MCF 10A (cell line): ENCODE measurements around the gene TMEM185B. TPM values are rescaled to one million over a fixed set of nuclear protein-coding genes. Genes with fewer than 3 reads are reported as not detected.

ENCODE experiments used
- BruUV-seq: library from RNA; stranded (reverse); fragments of 400-500 nt; replicated peaks from 2 replicates; lab custom pipeline; 2021; lab: Mats Ljungman, UMichigan
- CTCF ChIA-PET: fragments of 300-600 bp; sonication (Branson Sonifier 250); formaldehyde crosslinking; extraction: SDS; loops from one replicate; lab custom pipeline; 2021; ENCODE audit warnings: antibody characterized with exemption, inconsistent platforms; lab: Yijun Ruan, JAX
- POLR2A ChIA-PET: fragments of 300-600, 350-650 bp; sonication (Branson Sonifier 250); formaldehyde crosslinking; extraction: SDS; loops from one replicate; lab custom pipeline; 2020; ENCODE audit warnings: antibody characterized with exemption, inconsistent platforms; lab: Yijun Ruan, JAX
- DNase-seq: peaks from one replicate; pipeline ENCODE4 v3.0.0-alpha.2; 2018; ENCODE audit not compliant: unreplicated experiment
- H3K27ac Mint-ChIP-seq: one replicate; pipeline ENCODE4 v1.8.0; 2022; ENCODE audit warnings: mild to moderate bottlenecking, low read depth, mixed read lengths; ENCODE audit not compliant: unreplicated experiment
- H3K27me3 Mint-ChIP-seq: one replicate; pipeline ENCODE4 v1.8.0; 2022; ENCODE audit warnings: mixed read lengths; ENCODE audit not compliant: insufficient read depth, unreplicated experiment
- H3K36me3 Mint-ChIP-seq: one replicate; pipeline ENCODE4 v1.8.0; 2022; ENCODE audit warnings: mild to moderate bottlenecking, moderate library complexity, mixed read lengths; ENCODE audit not compliant: insufficient read depth, unreplicated experiment
- H3K4me1 Mint-ChIP-seq: one replicate; pipeline ENCODE4 v1.8.0; 2022; ENCODE audit warnings: mixed read lengths; ENCODE audit not compliant: insufficient read depth, unreplicated experiment
- H3K4me3 Mint-ChIP-seq: one replicate; pipeline ENCODE4 v1.8.0; 2022; ENCODE audit warnings: mild to moderate bottlenecking, moderate library complexity, mixed read lengths; ENCODE audit not compliant: unreplicated experiment
- H3K9me3 Mint-ChIP-seq: one replicate; pipeline ENCODE4 v1.8.0; 2022; ENCODE audit warnings: mixed read lengths; ENCODE audit not compliant: unreplicated experiment
- CTCF ChIP-seq: fragments of 200-600 bp; IDR thresholded peaks from one replicate; pipeline ENCODE4 v1.8.0; 2022; ENCODE audit warnings: antibody characterized with exemption, mild to moderate bottlenecking; ENCODE audit not compliant: unreplicated experiment
- intact Hi-C: fragments of 100-400 bp; cut with micrococcal nuclease; formaldehyde crosslinking; loops from 2 replicates; pipeline ENCODE4 v1.14.1; 2022
- total RNA-seq: library from RNA; stranded (reverse); gene quantifications from 2 replicates; pipeline ENCODE4 v1.2.3, GENCODE V29; 2022

The TMEM185B gene
- total RNA-seq, 1 experiment from 2014 or later, result 40.9 TPM

- no TSS peak for BruUV-seq
- CTCF ChIA-PET, result interaction anchor here (0.5 to 1.4 kb wide), 4 partner anchors 70 to 890 kb away, joined by 3 to 5 read pairs (median 4); no protein-coding TSS in a partner anchor
- intact Hi-C loops, result no loop called here
Observed at GRCh38 chr2:120180066-120180465, 43.1 kb downstream of the TMEM185B start.

GRCh38 chr2:120179396-120179795 is 43.8 kb downstream of the TMEM185B start:
- intact Hi-C loops, result no loop called here
- no peak for DNase-seq
- no peak for TF ChIP-seq CTCF
- H3K27me3 Mint-ChIP-seq, result no peaks in the 10 kb centered on the region
- peaks cover 7% of the 10 kb centered on the region for H3K4me1 Mint-ChIP-seq
- H3K9me3 Mint-ChIP-seq, result no peaks in the 10 kb centered on the region
- H3K4me3 Mint-ChIP-seq, result no peak overlapping the region
- no TSS peak for BruUV-seq
- H3K36me3 Mint-ChIP-seq, result peaks cover 9% of the 10 kb centered on the region
- ChIA-PET CTCF (interaction anchor here (0.5 to 1.4 kb wide), 3 partner anchors 70 to 891 kb away, joined by 3 to 5 read pairs (median 4); no protein-coding TSS in a partner anchor), POLR2A (no interaction called here)
- no peak overlapping the region for H3K27ac Mint-ChIP-seq

More at GRCh38 chr2:120180066-120180465, 43.1 kb downstream of the TMEM185B start:
- Mint-ChIP-seq H3K4me3 (no peak overlapping the region), H3K27ac (no peak overlapping the region), H3K36me3 (peaks cover 9% of the 10 kb centered on the region), H3K4me1 (peaks cover 7% of the 10 kb centered on the region), H3K9me3 (no peaks in the 10 kb centered on the region), H3K27me3 (no peaks in the 10 kb centered on the region)
- no peak for TF ChIP-seq CTCF
- DNase-seq, result no peak
- POLR2A ChIA-PET, result no interaction called here

- no TSS peak for BruUV-seq
- CTCF ChIA-PET, result interaction anchor here (0.9 to 7.1 kb wide), 6 partner anchors 8 to 425 kb away, joined by 3 to 123 read pairs (median 6); no protein-coding TSS in a partner anchor
- POLR2A ChIA-PET, result interaction anchor here (1.2 to 7.6 kb wide), 2 partner anchors 68 to 74 kb away, joined by 5 to 52 read pairs; no protein-coding TSS in a partner anchor
- peaks cover 9% of the 10 kb centered on the region for H3K36me3 Mint-ChIP-seq
- no peak for DNase-seq
- peaks cover 7% of the 10 kb centered on the region for H3K4me1 Mint-ChIP-seq
- H3K9me3 Mint-ChIP-seq, result no peaks in the 10 kb centered on the region
- H3K27me3 Mint-ChIP-seq, result no peaks in the 10 kb centered on the region
- intact Hi-C loops, result no loop called here
- H3K27ac Mint-ChIP-seq, result no peak overlapping the region
- TF ChIP-seq CTCF, result no peak
- H3K4me3 Mint-ChIP-seq, result peak overlapping the region; percentile 82
Observed at GRCh38 chr2:120177973-120178372, 45.2 kb downstream of the TMEM185B start.

GRCh38 chr2:120177001-120177621 is 46.1 kb downstream of the TMEM185B start:
- no peaks in the 10 kb centered on the region for H3K27me3 Mint-ChIP-seq
- intact Hi-C loops, result no loop called here

More at GRCh38 chr2:120177001-120177621, 46.1 kb downstream of the TMEM185B start:
- no TSS peak for BruUV-seq
- H3K36me3 Mint-ChIP-seq, result peaks cover 9% of the 10 kb centered on the region
- DNase-seq, result peak; percentile 40
- H3K27ac Mint-ChIP-seq, result peak overlapping the region; percentile 68
- H3K9me3 Mint-ChIP-seq, result no peaks in the 10 kb centered on the region
- peaks cover 7% of the 10 kb centered on the region for H3K4me1 Mint-ChIP-seq
- peak overlapping the region; percentile 82 for H3K4me3 Mint-ChIP-seq
- CTCF ChIA-PET, result interaction anchor here (0.6 to 7.1 kb wide), 18 partner anchors 8 to 1466 kb away, joined by 3 to 123 read pairs (median 5); no protein-coding TSS in a partner anchor
- POLR2A ChIA-PET, result interaction anchor here (0.6 to 7.6 kb wide), 7 partner anchors 8 to 423 kb away, joined by 3 to 52 read pairs (median 5); partner anchors contain the start of gene EPB41L5
- TF ChIP-seq CTCF, result peak; percentile 24
